Measurements from ENCODE around the gene DEPDC5. TPM values are rescaled to one million over a fixed set of nuclear protein-coding genes. Genes with fewer than 3 reads are reported as not detected.

DEPDC5 gene
- total RNA-seq, 4 donors from 2014 or later, result 6.6 to 12.2 (median 10.4) TPM

DNA sequence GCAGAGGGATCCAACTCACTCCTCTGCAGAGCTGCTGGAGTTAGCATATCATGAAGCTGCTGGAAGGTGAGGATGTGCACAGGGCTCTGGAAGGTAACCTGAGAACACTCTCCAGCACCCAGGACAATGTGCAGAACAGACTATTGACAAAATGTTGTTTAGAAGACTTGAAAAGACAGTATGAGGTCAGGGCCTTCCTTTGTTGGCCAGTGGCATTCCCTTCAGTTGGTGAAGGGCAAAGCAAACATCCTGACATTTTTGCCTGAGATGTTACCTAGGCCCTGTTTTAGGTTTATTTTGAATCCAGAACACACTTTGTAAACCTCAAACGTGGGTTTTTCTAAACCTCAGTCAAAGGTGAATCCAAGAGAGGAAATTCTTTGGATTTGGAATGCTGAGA lies 67.8 kb downstream of the DEPDC5 start:
- intact Hi-C loops (cut with DNase I; ENCODE audit: low total_unique reads), result no loop called here
- no peaks in the 10 kb centered on the region for H3K27me3 ChIP-seq
- H3K27ac ChIP-seq, result no peak overlapping the region
- in situ Hi-C loops (cut with MboI; ENCODE audit: low sequenced_read_pairs in 4 of 4), result no loop called here
- no peak overlapping the region for H3K4me3 ChIP-seq
- ATAC-seq (no peak), DNase-seq (no peak)
- no peak for TF ChIP-seq POLR2A (IDR thresholded peaks at IDR 0.05)
- TF ChIP-seq, protein P1, sequence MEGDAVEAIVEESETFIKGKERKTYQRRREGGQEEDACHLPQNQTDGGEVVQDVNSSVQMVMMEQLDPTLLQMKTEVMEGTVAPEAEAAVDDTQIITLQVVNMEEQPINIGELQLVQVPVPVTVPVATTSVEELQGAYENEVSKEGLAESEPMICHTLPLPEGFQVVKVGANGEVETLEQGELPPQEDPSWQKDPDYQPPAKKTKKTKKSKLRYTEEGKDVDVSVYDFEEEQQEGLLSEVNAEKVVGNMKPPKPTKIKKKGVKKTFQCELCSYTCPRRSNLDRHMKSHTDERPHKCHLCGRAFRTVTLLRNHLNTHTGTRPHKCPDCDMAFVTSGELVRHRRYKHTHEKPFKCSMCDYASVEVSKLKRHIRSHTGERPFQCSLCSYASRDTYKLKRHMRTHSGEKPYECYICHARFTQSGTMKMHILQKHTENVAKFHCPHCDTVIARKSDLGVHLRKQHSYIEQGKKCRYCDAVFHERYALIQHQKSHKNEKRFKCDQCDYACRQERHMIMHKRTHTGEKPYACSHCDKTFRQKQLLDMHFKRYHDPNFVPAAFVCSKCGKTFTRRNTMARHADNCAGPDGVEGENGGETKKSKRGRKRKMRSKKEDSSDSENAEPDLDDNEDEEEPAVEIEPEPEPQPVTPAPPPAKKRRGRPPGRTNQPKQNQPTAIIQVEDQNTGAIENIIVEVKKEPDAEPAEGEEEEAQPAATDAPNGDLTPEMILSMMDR (IDR thresholded peaks at IDR 0.05 in 4 of 5, conservative IDR thresholded peaks at IDR 0.05 in 1 of 5), result no peak
- H3K4me1 ChIP-seq, result no peaks in the 10 kb centered on the region
- no peaks in the 10 kb centered on the region for H3K9me3 ChIP-seq
- H3K36me3 ChIP-seq, result peaks cover 0 to 70% of the 10 kb centered on the region in 2 donors

DNA sequence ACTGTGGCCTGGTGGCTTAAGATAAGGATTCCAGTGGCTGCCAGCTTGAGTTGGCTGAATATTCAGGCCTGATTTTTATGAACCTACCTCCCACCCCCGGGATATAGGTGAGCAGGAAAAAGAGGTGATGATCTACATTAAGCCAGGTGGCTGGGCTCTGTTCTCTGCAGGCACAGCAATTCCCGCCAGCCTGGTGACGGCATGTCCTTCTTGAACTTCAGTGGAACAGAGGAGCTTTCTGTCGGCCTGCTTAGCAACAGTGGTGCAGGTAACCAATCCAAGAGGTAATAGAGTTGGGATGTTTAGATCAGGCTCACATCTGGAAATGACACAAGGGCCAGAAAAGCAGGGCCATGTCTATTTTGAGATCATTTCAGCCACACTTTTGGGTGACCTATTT lies 68.7 kb downstream of the DEPDC5 start:
- DNase-seq, result no peak
- H3K4me1 ChIP-seq, result no peaks in the 10 kb centered on the region
- no peak for ATAC-seq
- H3K4me3 ChIP-seq, result no peak overlapping the region
- peaks cover 0 to 65% of the 10 kb centered on the region in 2 donors for H3K36me3 ChIP-seq
- in situ Hi-C loops (cut with MboI; ENCODE audit: low sequenced_read_pairs in 4 of 4) (no loop called here), intact Hi-C loops (cut with DNase I; ENCODE audit: low total_unique reads) (no loop called here)
- H3K27ac ChIP-seq, result no peak overlapping the region
- no peaks in the 10 kb centered on the region for H3K27me3 ChIP-seq
- no peaks in the 10 kb centered on the region for H3K9me3 ChIP-seq
- TF ChIP-seq, protein P1 (IDR thresholded peaks at IDR 0.05 in 4 of 5, conservative IDR thresholded peaks at IDR 0.05 in 1 of 5), result no peak
- TF ChIP-seq POLR2A (IDR thresholded peaks at IDR 0.05), result no peak

DNA sequence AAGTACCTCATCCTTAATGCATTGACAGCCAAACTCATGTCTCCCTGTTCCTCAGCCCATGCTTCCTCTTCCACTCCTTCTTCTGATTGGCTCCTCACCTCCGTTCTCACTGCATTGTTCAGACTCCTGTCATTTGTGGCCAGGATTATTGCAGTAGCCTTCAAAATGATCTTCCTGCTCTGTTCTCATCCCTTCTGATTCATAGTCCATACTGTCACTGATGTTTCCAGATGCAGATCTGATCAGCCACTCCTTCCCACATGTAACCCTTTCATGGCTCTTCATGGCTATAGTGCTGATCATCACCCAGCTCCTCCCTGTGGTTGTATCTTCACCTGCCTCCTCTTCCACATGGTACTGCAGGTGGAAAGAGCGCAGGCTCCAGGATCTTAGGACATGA lies 71.7 kb downstream of the DEPDC5 start:
- ATAC-seq, result no peak
- peaks cover 0 to 37% of the 10 kb centered on the region in 2 donors for H3K36me3 ChIP-seq
- TF ChIP-seq POLR2A (IDR thresholded peaks at IDR 0.05), result no peak
- TF ChIP-seq, protein P1 (IDR thresholded peaks at IDR 0.05 in 4 of 5, conservative IDR thresholded peaks at IDR 0.05 in 1 of 5), result no peak

DNA sequence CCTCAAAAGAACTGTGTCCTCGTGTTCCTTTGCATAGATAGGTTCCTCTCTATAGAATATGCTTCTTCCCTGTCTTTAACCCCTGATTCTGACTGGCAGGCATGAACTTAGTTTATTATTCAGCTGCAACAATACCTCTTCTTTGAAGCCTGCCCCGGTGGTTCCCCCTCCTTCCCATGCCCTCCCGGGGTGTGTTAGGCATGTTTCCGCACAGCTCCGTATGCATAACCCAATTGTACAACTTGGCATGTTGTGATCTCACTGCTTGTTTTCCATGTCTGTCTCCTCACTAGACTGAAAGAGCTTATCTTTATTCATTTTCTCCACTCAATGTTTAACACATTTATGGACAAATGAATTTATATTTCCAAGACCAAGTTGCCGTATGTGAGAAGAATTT lies 72.6 kb downstream of the DEPDC5 start:
- intact Hi-C loops (cut with DNase I; ENCODE audit: low total_unique reads), result no loop called here
- Histone ChIP-seq H3K27me3 (no peaks in the 10 kb centered on the region), H3K4me3 (no peak overlapping the region), H3K36me3 (peaks cover 0 to 28% of the 10 kb centered on the region in 2 donors), H3K4me1 (no peaks in the 10 kb centered on the region), H3K27ac (no peak overlapping the region), H3K9me3 (no peaks in the 10 kb centered on the region)
- no peak for TF ChIP-seq POLR2A (IDR thresholded peaks at IDR 0.05)
- TF ChIP-seq, protein P1 (IDR thresholded peaks at IDR 0.05 in 4 of 5, conservative IDR thresholded peaks at IDR 0.05 in 1 of 5), result no peak
- ATAC-seq (no peak), DNase-seq (no peak)
- in situ Hi-C loops (cut with MboI; ENCODE audit: low sequenced_read_pairs in 4 of 4), result no loop called here

More for the DNA sequence above, 71.7 kb downstream of the DEPDC5 start:
- DNase-seq, result no peak
- intact Hi-C loops (cut with DNase I; ENCODE audit: low total_unique reads) (no loop called here), in situ Hi-C loops (cut with MboI; ENCODE audit: low sequenced_read_pairs in 4 of 4) (no loop called here)
- no peaks in the 10 kb centered on the region for H3K4me1 ChIP-seq
- H3K27ac ChIP-seq, result no peak overlapping the region
- H3K9me3 ChIP-seq, result no peaks in the 10 kb centered on the region
- H3K27me3 ChIP-seq, result no peaks in the 10 kb centered on the region
- H3K4me3 ChIP-seq, result no peak overlapping the region

DNA sequence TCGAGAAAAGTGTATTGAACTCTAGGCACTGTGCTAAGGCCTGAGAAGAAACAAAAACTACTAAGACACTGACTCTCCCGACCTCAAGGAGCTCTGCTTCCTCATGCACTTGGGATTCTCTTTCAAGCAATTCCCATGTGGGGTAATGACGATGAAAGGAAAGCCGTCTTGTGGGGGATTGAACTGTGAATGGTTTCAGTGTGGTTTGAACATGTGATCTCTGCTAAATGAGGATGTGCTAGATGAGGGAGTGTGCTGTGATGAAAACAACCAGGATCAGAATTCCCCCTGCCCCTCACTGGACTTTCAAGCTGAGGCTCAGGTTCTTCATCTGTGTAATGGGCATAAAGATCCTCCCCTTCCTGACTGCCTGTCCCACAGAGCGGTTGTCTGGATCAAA lies 74.9 kb downstream of the DEPDC5 start:
- H3K27me3 ChIP-seq, result no peaks in the 10 kb centered on the region
- in situ Hi-C loops (cut with MboI; ENCODE audit: low sequenced_read_pairs in 4 of 4), result no loop called here
- DNase-seq, result no peak
- no peak overlapping the region for H3K4me3 ChIP-seq
- peaks cover 0 to 8% of the 10 kb centered on the region in 2 donors for H3K36me3 ChIP-seq
- intact Hi-C loops (cut with DNase I; ENCODE audit: low total_unique reads), result no loop called here
- H3K4me1 ChIP-seq, result no peaks in the 10 kb centered on the region
- H3K9me3 ChIP-seq, result no peaks in the 10 kb centered on the region
- ATAC-seq, result no peak
- TF ChIP-seq, protein P1 (IDR thresholded peaks at IDR 0.05 in 4 of 5, conservative IDR thresholded peaks at IDR 0.05 in 1 of 5), result no peak
- TF ChIP-seq POLR2A (IDR thresholded peaks at IDR 0.05), result no peak
- H3K27ac ChIP-seq, result no peak overlapping the region

Measured in gastrocnemius medialis (tissue), 4 donors.